VCaP (cell line): ENCODE results near the gene DACH1.

Experiments
- H3K27ac ChIP-seq: fragments of 450-650 bp; 2 replicates; pipeline ENCODE4 v1.5.1; 2017
- CTCF ChIP-seq: fragments of 450-650 bp; conservative IDR thresholded peaks from 2 replicates; pipeline ENCODE4 v1.5.1; 2017; ENCODE audit warnings: mild to moderate bottlenecking, moderate library complexity

Gene DACH1

GRCh38 chr13:71759651-71760511 is 107.1 kb downstream of the DACH1 start:
- no peak for TF ChIP-seq CTCF
- H3K27ac ChIP-seq = no peak overlapping the region

GRCh38 chr13:71758828-71759227 is 108.2 kb downstream of the DACH1 start:
- H3K27ac ChIP-seq = no peak overlapping the region
- no peak for TF ChIP-seq CTCF

GRCh38 chr13:71754407-71754974 is 112.5 kb downstream of the DACH1 start:
- TF ChIP-seq CTCF = no peak
- H3K27ac ChIP-seq = no peak overlapping the region

GRCh38 chr13:71752775-71753513 is 114.1 kb downstream of the DACH1 start:
- TF ChIP-seq CTCF = no peak
- H3K27ac ChIP-seq = no peak overlapping the region

GRCh38 chr13:71751073-71751472 is 115.9 kb downstream of the DACH1 start:
- no peak for TF ChIP-seq CTCF
- H3K27ac ChIP-seq = no peak overlapping the region

- no peak overlapping the region for H3K27ac ChIP-seq
- TF ChIP-seq CTCF = no peak
Observed at GRCh38 chr13:71730267-71730666, 136.7 kb downstream of the DACH1 start.

GRCh38 chr13:71729441-71729840 is 137.6 kb downstream of the DACH1 start:
- H3K27ac ChIP-seq = no peak overlapping the region
- TF ChIP-seq CTCF = no peak
